Activated naive CD4-positive, alpha-beta T cell treated with anti-CD3 and anti-CD28 coated beads, Interleukin-2, amount 50 U/mL, for 24 hours (primary cell): ENCODE data around the gene CFAP57.

Source experiments
- H3K27ac Mint-ChIP-seq: one replicate; pipeline ENCODE4 v1.8.0; 2021; ENCODE audit warnings: mild to moderate bottlenecking, mixed read lengths
- H3K27me3 Mint-ChIP-seq: one replicate; pipeline ENCODE4 v1.8.0; 2021; ENCODE audit warnings: mixed read lengths
- H3K36me3 Mint-ChIP-seq: one replicate; pipeline ENCODE4 v1.8.0; 2021; ENCODE audit warnings: mixed read lengths
- H3K4me1 Mint-ChIP-seq: one replicate; pipeline ENCODE4 v1.8.0; 2021; ENCODE audit warnings: mixed read lengths
- H3K4me3 Mint-ChIP-seq: one replicate; pipeline ENCODE4 v1.8.0; 2021; ENCODE audit warnings: mild to moderate bottlenecking, mixed read lengths
- H3K9me3 Mint-ChIP-seq: one replicate; pipeline ENCODE4 v1.8.0; 2021; ENCODE audit warnings: mixed read lengths

Gene CFAP57

GRCh38 chr1:43232482-43232881 lies 60.4 kb downstream of the CFAP57 start:
- Mint-ChIP-seq H3K4me1 (no peaks in the 10 kb centered on the region), H3K27ac (no peak overlapping the region), H3K4me3 (no peak overlapping the region), H3K9me3 (no peaks in the 10 kb centered on the region), H3K36me3 (no peaks in the 10 kb centered on the region), H3K27me3 (no peaks in the 10 kb centered on the region)

GRCh38 chr1:43233631-43234030 lies 61.5 kb downstream of the CFAP57 start:
- Mint-ChIP-seq H3K4me3 (no peak overlapping the region), H3K4me1 (no peaks in the 10 kb centered on the region), H3K9me3 (no peaks in the 10 kb centered on the region), H3K27ac (no peak overlapping the region), H3K27me3 (no peaks in the 10 kb centered on the region), H3K36me3 (no peaks in the 10 kb centered on the region)

DNA sequence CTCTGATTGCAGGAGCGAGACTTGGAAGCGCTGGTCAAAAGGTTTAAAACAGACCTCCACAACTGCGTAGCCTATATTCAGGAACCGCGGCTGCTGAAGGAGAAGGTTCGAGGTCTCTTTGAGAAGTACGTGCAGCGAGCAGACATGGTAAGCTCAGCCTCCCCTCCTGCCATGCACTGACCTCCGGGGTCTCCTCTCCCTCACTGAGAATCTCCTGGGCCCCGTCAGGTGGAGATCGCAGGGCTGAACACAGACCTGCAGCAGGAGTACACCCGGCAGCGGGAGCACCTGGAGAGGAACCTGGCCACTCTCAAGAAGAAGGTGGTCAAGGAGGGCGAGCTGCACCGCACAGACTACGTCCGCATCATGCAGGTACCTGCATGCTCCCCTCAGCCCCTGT lies 62.1 kb downstream of the CFAP57 start:
- no peaks in the 10 kb centered on the region for H3K27me3 Mint-ChIP-seq
- H3K4me3 Mint-ChIP-seq = no peak overlapping the region
- no peaks in the 10 kb centered on the region for H3K36me3 Mint-ChIP-seq
- H3K4me1 Mint-ChIP-seq = no peaks in the 10 kb centered on the region
- no peaks in the 10 kb centered on the region for H3K9me3 Mint-ChIP-seq
- no peak overlapping the region for H3K27ac Mint-ChIP-seq

DNA sequence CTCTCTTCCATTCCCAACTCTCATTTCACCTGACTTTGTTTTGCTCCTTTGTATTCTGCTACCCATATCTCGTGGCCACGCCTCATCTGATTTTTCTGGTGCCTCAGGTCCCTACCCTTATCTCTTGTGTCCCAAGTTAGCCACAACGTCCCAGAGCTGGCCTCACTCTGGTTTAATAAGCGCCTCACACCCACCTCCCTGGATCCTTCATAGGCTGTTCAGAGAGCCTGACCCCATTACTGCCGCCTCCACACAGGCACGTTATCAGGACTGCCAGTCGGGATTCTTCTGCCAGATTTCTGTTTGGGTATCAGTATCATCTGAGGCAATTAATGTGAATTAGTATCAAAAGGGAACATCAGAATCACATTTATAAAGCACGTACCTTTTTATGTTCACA lies 62.9 kb downstream of the CFAP57 start:
- H3K4me1 Mint-ChIP-seq = no peaks in the 10 kb centered on the region
- H3K27me3 Mint-ChIP-seq = no peaks in the 10 kb centered on the region
- H3K4me3 Mint-ChIP-seq = no peak overlapping the region
- H3K36me3 Mint-ChIP-seq = no peaks in the 10 kb centered on the region
- H3K27ac Mint-ChIP-seq = no peak overlapping the region
- no peaks in the 10 kb centered on the region for H3K9me3 Mint-ChIP-seq

DNA sequence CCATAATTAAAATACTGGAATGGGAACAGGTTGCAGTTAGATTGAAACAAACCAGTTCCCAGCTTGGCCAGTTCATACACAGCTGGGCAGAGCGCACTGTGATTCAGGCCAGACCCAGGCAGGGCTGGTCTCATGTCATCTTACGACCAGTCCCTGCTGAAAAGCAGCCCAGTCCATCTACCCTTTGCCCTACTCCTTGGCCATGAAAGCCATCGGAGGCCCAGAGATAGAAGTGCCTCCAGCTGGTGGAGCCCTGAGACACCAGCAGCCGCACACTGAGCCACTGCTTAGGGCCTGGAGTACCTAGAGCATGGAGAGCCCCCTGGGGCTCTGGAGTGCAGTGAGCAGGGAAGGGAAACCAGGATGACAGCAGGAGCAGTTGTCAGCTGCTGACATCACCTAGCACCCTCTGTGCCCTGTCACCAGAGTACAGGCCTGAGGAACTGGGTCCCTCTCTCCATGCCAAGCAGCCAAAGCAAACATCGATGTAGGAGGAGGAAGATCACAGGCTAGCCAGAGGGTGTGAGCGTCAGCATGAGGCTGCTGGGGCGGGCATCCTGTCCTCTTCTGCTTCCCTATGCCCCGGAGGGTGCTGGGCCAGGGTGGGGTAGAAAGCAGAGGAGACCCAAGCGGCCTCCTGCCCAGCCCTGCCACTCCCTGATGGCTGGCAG lies 63.5 kb downstream of the CFAP57 start:
- no peaks in the 10 kb centered on the region for H3K4me1 Mint-ChIP-seq
- H3K27me3 Mint-ChIP-seq = no peaks in the 10 kb centered on the region
- peaks cover 3% of the 10 kb centered on the region for H3K9me3 Mint-ChIP-seq
- H3K4me3 Mint-ChIP-seq = no peak overlapping the region
- no peaks in the 10 kb centered on the region for H3K36me3 Mint-ChIP-seq
- no peak overlapping the region for H3K27ac Mint-ChIP-seq

GRCh38 chr1:43237121-43237520 lies 65.0 kb downstream of the CFAP57 start:
- Mint-ChIP-seq H3K27me3 (no peaks in the 10 kb centered on the region), H3K9me3 (peaks cover 4% of the 10 kb centered on the region), H3K4me1 (no peaks in the 10 kb centered on the region), H3K36me3 (no peaks in the 10 kb centered on the region), H3K4me3 (no peak overlapping the region), H3K27ac (no peak overlapping the region)

DNA sequence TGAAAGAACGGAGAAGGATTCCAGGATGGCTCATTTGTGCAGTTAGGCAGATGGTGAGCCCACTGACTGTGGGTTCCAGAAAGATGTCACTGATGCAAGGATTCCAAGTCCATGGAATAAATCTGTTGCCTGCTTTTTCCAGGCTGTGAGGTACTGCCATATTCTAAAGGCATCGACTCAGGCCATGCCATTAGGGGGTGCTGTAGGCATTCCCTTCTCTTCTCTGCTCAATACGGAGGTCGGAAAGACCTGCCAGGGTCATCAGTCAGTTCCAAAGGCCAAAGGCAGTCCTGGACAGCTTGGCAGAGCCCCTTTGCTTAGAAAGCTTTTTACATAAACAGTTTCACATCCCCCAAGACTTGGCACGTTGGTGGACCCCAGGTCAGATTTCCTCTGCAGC lies 66.0 kb downstream of the CFAP57 start:
- H3K36me3 Mint-ChIP-seq = no peaks in the 10 kb centered on the region
- H3K27me3 Mint-ChIP-seq = no peaks in the 10 kb centered on the region
- no peaks in the 10 kb centered on the region for H3K4me1 Mint-ChIP-seq
- H3K9me3 Mint-ChIP-seq = peaks cover 4% of the 10 kb centered on the region
- no peak overlapping the region for H3K4me3 Mint-ChIP-seq
- no peak overlapping the region for H3K27ac Mint-ChIP-seq

GRCh38 chr1:43238991-43239469 lies 66.9 kb downstream of the CFAP57 start:
- no peak overlapping the region for H3K4me3 Mint-ChIP-seq
- H3K27ac Mint-ChIP-seq = no peak overlapping the region
- H3K9me3 Mint-ChIP-seq = peaks cover 4% of the 10 kb centered on the region
- H3K27me3 Mint-ChIP-seq = no peaks in the 10 kb centered on the region
- H3K36me3 Mint-ChIP-seq = no peaks in the 10 kb centered on the region
- H3K4me1 Mint-ChIP-seq = no peaks in the 10 kb centered on the region

- Mint-ChIP-seq H3K4me3 (no peak overlapping the region), H3K4me1 (no peaks in the 10 kb centered on the region), H3K27ac (no peak overlapping the region), H3K36me3 (no peaks in the 10 kb centered on the region), H3K9me3 (peaks cover 4% of the 10 kb centered on the region), H3K27me3 (no peaks in the 10 kb centered on the region)
Observed at GRCh38 chr1:43239484-43239883, 67.4 kb downstream of the CFAP57 start.

- Mint-ChIP-seq H3K27ac (no peak overlapping the region), H3K27me3 (no peaks in the 10 kb centered on the region), H3K36me3 (no peaks in the 10 kb centered on the region), H3K4me3 (no peak overlapping the region), H3K9me3 (peaks cover 4% of the 10 kb centered on the region), H3K4me1 (no peaks in the 10 kb centered on the region)
Observed at GRCh38 chr1:43241413-43241836, 69.3 kb downstream of the CFAP57 start.

DNA sequence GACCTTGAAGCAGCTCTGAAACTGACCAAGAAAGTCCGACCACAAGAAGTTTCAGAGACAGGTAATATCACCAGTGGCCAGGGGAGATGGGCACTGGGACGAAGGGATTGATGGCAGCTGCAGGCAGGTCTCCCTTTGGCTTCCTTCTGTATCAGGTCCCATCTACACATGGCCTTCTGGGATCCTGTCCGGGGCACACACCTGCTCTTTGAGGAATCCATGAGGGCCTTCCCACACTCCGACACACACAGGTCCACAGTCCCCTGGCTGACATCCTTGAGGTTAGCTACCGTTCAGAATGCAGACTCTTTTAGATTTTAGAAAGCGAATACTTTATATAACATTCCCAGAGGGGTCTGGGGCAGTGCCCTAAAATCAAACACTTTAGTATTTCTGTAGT lies 71.2 kb downstream of the CFAP57 start:
- H3K36me3 Mint-ChIP-seq = no peaks in the 10 kb centered on the region
- no peak overlapping the region for H3K4me3 Mint-ChIP-seq
- no peaks in the 10 kb centered on the region for H3K4me1 Mint-ChIP-seq
- peaks cover 4% of the 10 kb centered on the region for H3K9me3 Mint-ChIP-seq
- no peak overlapping the region for H3K27ac Mint-ChIP-seq
- H3K27me3 Mint-ChIP-seq = peaks cover 1% of the 10 kb centered on the region

DNA sequence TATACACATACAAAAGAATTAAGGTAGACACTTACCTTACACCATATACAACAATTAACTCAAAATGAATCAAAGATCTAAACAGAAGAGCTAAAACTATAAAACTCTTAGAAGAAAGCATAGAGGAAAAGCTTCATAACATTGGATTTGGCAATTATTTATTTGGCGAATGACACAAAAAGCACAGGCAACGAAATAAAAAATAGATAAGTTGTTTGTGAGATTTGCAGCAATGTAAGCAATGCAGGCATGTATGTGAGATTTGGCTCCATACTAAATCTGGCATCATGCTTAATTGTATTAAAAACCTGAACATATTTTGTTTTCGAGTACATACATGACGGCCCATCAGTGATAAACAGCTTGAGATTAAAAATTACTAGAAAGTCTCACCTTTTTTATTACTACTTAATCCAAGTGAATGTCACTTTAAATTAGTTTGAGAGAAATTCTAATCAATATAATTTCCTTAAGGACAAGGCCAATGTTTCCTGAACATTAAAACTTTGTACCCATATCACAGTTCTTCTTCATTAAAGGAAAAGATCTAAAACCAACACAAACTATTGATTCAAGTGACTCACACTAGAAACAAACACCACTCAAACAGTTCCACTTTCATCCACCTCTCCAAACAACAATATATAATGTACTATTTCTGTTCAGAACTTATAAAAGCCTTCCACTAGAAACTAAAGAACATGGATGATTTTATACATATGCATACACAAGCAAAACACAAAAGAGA lies 74.5 kb downstream of the CFAP57 start:
- H3K27me3 Mint-ChIP-seq = peaks cover 3% of the 10 kb centered on the region
- H3K27ac Mint-ChIP-seq = no peak overlapping the region
- no peaks in the 10 kb centered on the region for H3K4me1 Mint-ChIP-seq

DNA sequence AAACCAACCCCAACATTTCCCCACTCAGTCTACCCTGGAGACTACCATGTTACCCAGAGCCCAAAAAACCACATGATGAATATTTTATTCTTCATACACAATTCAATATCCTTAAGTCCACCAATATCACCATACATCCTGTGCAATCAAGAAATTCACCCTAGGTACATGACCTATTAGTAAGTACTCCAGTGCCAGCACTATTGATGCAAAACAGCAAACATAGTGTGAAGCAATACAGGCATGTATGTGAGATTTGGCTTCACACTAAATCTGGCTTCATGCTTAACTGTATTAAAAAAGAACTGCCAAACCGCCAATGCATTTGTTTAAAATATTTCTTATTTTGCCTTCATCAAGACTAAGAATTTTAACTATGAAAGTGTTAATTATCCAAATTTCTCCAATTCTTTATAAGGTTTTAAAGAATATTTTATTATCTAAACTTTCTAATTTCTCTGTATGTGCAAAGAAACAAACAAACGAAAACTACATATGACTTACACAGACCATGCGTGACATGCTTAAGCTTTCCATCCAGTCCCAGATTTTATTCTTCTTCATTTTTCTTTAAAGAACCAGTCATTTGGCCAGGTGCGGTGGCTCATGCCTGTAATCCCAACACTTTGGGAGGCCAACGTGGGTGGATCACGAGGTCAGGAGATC lies 75.3 kb downstream of the CFAP57 start:
- no peaks in the 10 kb centered on the region for H3K9me3 Mint-ChIP-seq
- no peak overlapping the region for H3K4me3 Mint-ChIP-seq
- H3K36me3 Mint-ChIP-seq = no peaks in the 10 kb centered on the region
- peaks cover 3% of the 10 kb centered on the region for H3K27me3 Mint-ChIP-seq
- H3K4me1 Mint-ChIP-seq = no peaks in the 10 kb centered on the region
- no peak overlapping the region for H3K27ac Mint-ChIP-seq

More for the DNA sequence above, 74.5 kb downstream of the CFAP57 start:
- no peaks in the 10 kb centered on the region for H3K36me3 Mint-ChIP-seq
- no peak overlapping the region for H3K4me3 Mint-ChIP-seq
- H3K9me3 Mint-ChIP-seq = no peaks in the 10 kb centered on the region

DNA sequence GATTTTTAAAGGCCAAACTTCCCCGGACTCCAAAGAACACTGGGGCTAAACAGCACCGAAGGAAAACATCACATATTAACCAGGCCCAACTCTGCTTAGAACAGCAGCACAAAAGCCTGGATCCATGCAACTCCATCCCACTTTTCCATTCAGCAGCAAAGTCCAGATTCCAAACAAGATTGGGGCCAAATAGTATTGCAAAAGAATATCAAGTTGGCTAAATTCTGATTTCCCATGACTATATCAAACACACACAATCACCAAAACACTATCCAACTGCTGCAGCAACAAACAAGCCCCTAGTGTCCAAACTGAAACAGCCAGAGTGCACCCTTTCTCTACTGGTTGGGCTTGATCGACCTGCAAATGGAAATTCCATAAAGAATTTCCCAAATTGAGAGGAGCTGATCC lies 78.2 kb downstream of the CFAP57 start:
- Mint-ChIP-seq H3K9me3 (no peaks in the 10 kb centered on the region), H3K27ac (no peak overlapping the region), H3K36me3 (no peaks in the 10 kb centered on the region), H3K4me3 (no peak overlapping the region), H3K4me1 (no peaks in the 10 kb centered on the region), H3K27me3 (peaks cover 3% of the 10 kb centered on the region)

GRCh38 chr1:43251024-43251423 lies 78.9 kb downstream of the CFAP57 start:
- no peaks in the 10 kb centered on the region for H3K4me1 Mint-ChIP-seq
- H3K27ac Mint-ChIP-seq = no peak overlapping the region
- no peaks in the 10 kb centered on the region for H3K9me3 Mint-ChIP-seq
- H3K27me3 Mint-ChIP-seq = peaks cover 3% of the 10 kb centered on the region
- no peaks in the 10 kb centered on the region for H3K36me3 Mint-ChIP-seq
- H3K4me3 Mint-ChIP-seq = no peak overlapping the region

GRCh38 chr1:43252225-43252624 lies 80.1 kb downstream of the CFAP57 start:
- H3K27me3 Mint-ChIP-seq = peaks cover 2% of the 10 kb centered on the region
- H3K4me3 Mint-ChIP-seq = no peak overlapping the region
- H3K36me3 Mint-ChIP-seq = no peaks in the 10 kb centered on the region
- no peaks in the 10 kb centered on the region for H3K4me1 Mint-ChIP-seq
- H3K9me3 Mint-ChIP-seq = no peaks in the 10 kb centered on the region
- H3K27ac Mint-ChIP-seq = no peak overlapping the region
